Stimulated activated memory B cell treated with anti-CD40 and anti-IgM and Interleukin-4, amounts not matched to agents 10 μg/mL and 1 μg/mL and 100 μg/mL, for 72 hours (primary cell): Measurements from ENCODE around the gene SYT7.

ENCODE experiments used
- ATAC-seq: fragments of 150-1000 bp; cut with Tn5 transposase; 2 replicates; pipeline ENCODE4 v1.10.0; 2021
- H3K27ac Mint-ChIP-seq: one replicate; pipeline ENCODE4 v1.8.0; 2022; ENCODE audit warnings: mild to moderate bottlenecking, mixed read lengths
- H3K27me3 Mint-ChIP-seq: one replicate; pipeline ENCODE4 v1.8.0; 2022; ENCODE audit warnings: mixed read lengths
- H3K36me3 Mint-ChIP-seq: one replicate; pipeline ENCODE4 v1.8.0; 2022; ENCODE audit warnings: mixed read lengths
- H3K4me1 Mint-ChIP-seq: one replicate; pipeline ENCODE4 v1.8.0; 2022; ENCODE audit warnings: mixed read lengths
- H3K4me3 Mint-ChIP-seq: one replicate; pipeline ENCODE4 v1.8.0; 2022; ENCODE audit warnings: mild to moderate bottlenecking, moderate library complexity, mixed read lengths
- H3K9me3 Mint-ChIP-seq: one replicate; pipeline ENCODE4 v1.8.0; 2022; ENCODE audit warnings: mixed read lengths

Gene SYT7

GRCh38 chr11:61596990-61597389, 16.1 kb upstream of the SYT7 start:
- Mint-ChIP-seq H3K4me3 (no peak overlapping the region), H3K36me3 (no peaks in the 10 kb centered on the region), H3K27ac (no peak overlapping the region), H3K27me3 (peaks cover 76% of the 10 kb centered on the region), H3K4me1 (no peaks in the 10 kb centered on the region), H3K9me3 (no peaks in the 10 kb centered on the region)
- ATAC-seq, result no peak

- no peak overlapping the region for H3K27ac Mint-ChIP-seq
- H3K4me3 Mint-ChIP-seq, result no peak overlapping the region
- H3K36me3 Mint-ChIP-seq, result no peaks in the 10 kb centered on the region
- no peaks in the 10 kb centered on the region for H3K9me3 Mint-ChIP-seq
- H3K4me1 Mint-ChIP-seq, result no peaks in the 10 kb centered on the region
- peaks cover 76% of the 10 kb centered on the region for H3K27me3 Mint-ChIP-seq
- no peak for ATAC-seq
Measured at GRCh38 chr11:61596542-61596941, 15.7 kb upstream of the SYT7 start.

- peaks cover 73% of the 10 kb centered on the region for H3K27me3 Mint-ChIP-seq
- H3K9me3 Mint-ChIP-seq, result no peaks in the 10 kb centered on the region
- ATAC-seq, result no peak
- no peaks in the 10 kb centered on the region for H3K4me1 Mint-ChIP-seq
- no peak overlapping the region for H3K4me3 Mint-ChIP-seq
- no peaks in the 10 kb centered on the region for H3K36me3 Mint-ChIP-seq
- no peak overlapping the region for H3K27ac Mint-ChIP-seq
Measured at GRCh38 chr11:61594907-61595257, 14.0 kb upstream of the SYT7 start.

GRCh38 chr11:61593151-61593550, 12.3 kb upstream of the SYT7 start:
- peaks cover 11% of the 10 kb centered on the region for H3K4me1 Mint-ChIP-seq
- no peaks in the 10 kb centered on the region for H3K36me3 Mint-ChIP-seq
- H3K4me3 Mint-ChIP-seq, result no peak overlapping the region
- no peaks in the 10 kb centered on the region for H3K9me3 Mint-ChIP-seq
- peaks cover 73% of the 10 kb centered on the region for H3K27me3 Mint-ChIP-seq
- ATAC-seq, result no peak
- H3K27ac Mint-ChIP-seq, result no peak overlapping the region

GRCh38 chr11:61592176-61592575, 11.3 kb upstream of the SYT7 start:
- H3K36me3 Mint-ChIP-seq, result no peaks in the 10 kb centered on the region
- no peak overlapping the region for H3K27ac Mint-ChIP-seq
- no peak for ATAC-seq
- H3K9me3 Mint-ChIP-seq, result no peaks in the 10 kb centered on the region
- H3K4me1 Mint-ChIP-seq, result peaks cover 13% of the 10 kb centered on the region
- no peak overlapping the region for H3K4me3 Mint-ChIP-seq
- peaks cover 64% of the 10 kb centered on the region for H3K27me3 Mint-ChIP-seq

- H3K9me3 Mint-ChIP-seq, result no peaks in the 10 kb centered on the region
- peaks cover 13% of the 10 kb centered on the region for H3K4me1 Mint-ChIP-seq
- peaks cover 78% of the 10 kb centered on the region for H3K27me3 Mint-ChIP-seq
- H3K4me3 Mint-ChIP-seq, result no peak overlapping the region
- H3K27ac Mint-ChIP-seq, result no peak overlapping the region
- ATAC-seq, result no peak
- H3K36me3 Mint-ChIP-seq, result no peaks in the 10 kb centered on the region
Measured at GRCh38 chr11:61589961-61590360, 9.1 kb upstream of the SYT7 start.

GRCh38 chr11:61588728-61589191, 7.9 kb upstream of the SYT7 start:
- H3K9me3 Mint-ChIP-seq, result no peaks in the 10 kb centered on the region
- H3K36me3 Mint-ChIP-seq, result no peaks in the 10 kb centered on the region
- H3K27ac Mint-ChIP-seq, result peak overlapping the region; percentile 1
- no peak for ATAC-seq
- H3K4me1 Mint-ChIP-seq, result peaks cover 13% of the 10 kb centered on the region
- peak overlapping the region; percentile 69 for H3K4me3 Mint-ChIP-seq
- peaks cover 77% of the 10 kb centered on the region for H3K27me3 Mint-ChIP-seq

- peak; percentile 52 for ATAC-seq
- Mint-ChIP-seq H3K27ac (peak overlapping the region; percentile 1), H3K36me3 (no peaks in the 10 kb centered on the region), H3K4me3 (peak overlapping the region; percentile 69), H3K4me1 (peaks cover 13% of the 10 kb centered on the region), H3K27me3 (peaks cover 76% of the 10 kb centered on the region), H3K9me3 (no peaks in the 10 kb centered on the region)
Measured at GRCh38 chr11:61587951-61588727, 7.3 kb upstream of the SYT7 start.

- Mint-ChIP-seq H3K4me1 (peaks cover 13% of the 10 kb centered on the region), H3K27me3 (peaks cover 76% of the 10 kb centered on the region), H3K4me3 (no peak overlapping the region), H3K36me3 (no peaks in the 10 kb centered on the region), H3K27ac (no peak overlapping the region), H3K9me3 (no peaks in the 10 kb centered on the region)
- ATAC-seq, result peak; percentile 21
Measured at GRCh38 chr11:61587541-61587941, 6.7 kb upstream of the SYT7 start.

- H3K36me3 Mint-ChIP-seq, result no peaks in the 10 kb centered on the region
- peaks cover 76% of the 10 kb centered on the region for H3K27me3 Mint-ChIP-seq
- H3K9me3 Mint-ChIP-seq, result no peaks in the 10 kb centered on the region
- H3K4me1 Mint-ChIP-seq, result peaks cover 17% of the 10 kb centered on the region
- no peak overlapping the region for H3K4me3 Mint-ChIP-seq
- no peak for ATAC-seq
- no peak overlapping the region for H3K27ac Mint-ChIP-seq
Measured at GRCh38 chr11:61586792-61587430, 6.0 kb upstream of the SYT7 start.

- H3K36me3 Mint-ChIP-seq, result no peaks in the 10 kb centered on the region
- peaks cover 69% of the 10 kb centered on the region for H3K27me3 Mint-ChIP-seq
- H3K27ac Mint-ChIP-seq, result no peak overlapping the region
- no peak for ATAC-seq
- H3K4me1 Mint-ChIP-seq, result peaks cover 24% of the 10 kb centered on the region
- H3K9me3 Mint-ChIP-seq, result no peaks in the 10 kb centered on the region
- no peak overlapping the region for H3K4me3 Mint-ChIP-seq
Measured at GRCh38 chr11:61585115-61585514, 4.2 kb upstream of the SYT7 start.

GRCh38 chr11:61581931-61582330, 1.1 kb upstream of the SYT7 start:
- Mint-ChIP-seq H3K27me3 (peaks cover 81% of the 10 kb centered on the region), H3K9me3 (no peaks in the 10 kb centered on the region), H3K4me3 (peak overlapping the region; percentile 87), H3K27ac (no peak overlapping the region), H3K36me3 (no peaks in the 10 kb centered on the region), H3K4me1 (peaks cover 19% of the 10 kb centered on the region)
- no peak for ATAC-seq

GRCh38 chr11:61580271-61580888, 496 bp downstream of the SYT7 start:
- ATAC-seq, result no peak
- H3K27ac Mint-ChIP-seq, result no peak overlapping the region
- no peaks in the 10 kb centered on the region for H3K9me3 Mint-ChIP-seq
- H3K4me3 Mint-ChIP-seq, result no peak overlapping the region
- H3K27me3 Mint-ChIP-seq, result peaks cover 74% of the 10 kb centered on the region
- H3K36me3 Mint-ChIP-seq, result no peaks in the 10 kb centered on the region
- peaks cover 19% of the 10 kb centered on the region for H3K4me1 Mint-ChIP-seq

- Mint-ChIP-seq H3K27me3 (peaks cover 74% of the 10 kb centered on the region), H3K27ac (no peak overlapping the region)
- no peak for ATAC-seq
Measured at GRCh38 chr11:61579676-61580270, 1.1 kb downstream of the SYT7 start.

GRCh38 chr11:61578819-61579675, 1.8 kb downstream of the SYT7 start:
- no peak for ATAC-seq
- Mint-ChIP-seq H3K9me3 (no peaks in the 10 kb centered on the region), H3K36me3 (no peaks in the 10 kb centered on the region), H3K27ac (no peak overlapping the region), H3K4me1 (peaks cover 19% of the 10 kb centered on the region), H3K4me3 (peak overlapping the region; percentile 51), H3K27me3 (peaks cover 73% of the 10 kb centered on the region)

More at GRCh38 chr11:61579676-61580270, 1.1 kb downstream of the SYT7 start:
- peak overlapping the region; percentile 51 for H3K4me3 Mint-ChIP-seq
- peaks cover 19% of the 10 kb centered on the region for H3K4me1 Mint-ChIP-seq
- no peaks in the 10 kb centered on the region for H3K36me3 Mint-ChIP-seq
- H3K9me3 Mint-ChIP-seq, result no peaks in the 10 kb centered on the region
